AG04449 (cell line): ENCODE measurements around the gene OR6T1.

Source experiments
- CTCF ChIA-PET: fragments of 350-600 bp; formaldehyde crosslinking; extraction: SDS; loops from one replicate; lab custom pipeline; 2021; ENCODE audit warnings: antibody characterized with exemption; lab: Yijun Ruan, JAX
- POLR2A ChIA-PET: fragments of 400-600, 350-600 bp; formaldehyde crosslinking; extraction: SDS; loops from one replicate; lab custom pipeline; 2020; ENCODE audit warnings: antibody characterized with exemption, inconsistent platforms; lab: Yijun Ruan, JAX
- DNase-seq: peaks from one replicate; pipeline ENCODE4 v3.0.0-alpha.2; 2010; ENCODE audit warnings: low read depth, low spot score
- H3K4me3 ChIP-seq: 2 replicates; pipeline ENCODE4 v1.5.1; 2011; ENCODE audit warnings: low read depth, mild to moderate bottlenecking, control low read depth, low read length
- CTCF ChIP-seq: IDR thresholded peaks from one replicate; pipeline ENCODE4 v1.5.1; 2011; ENCODE audit warnings: mild to moderate bottlenecking, moderate library complexity, low read length, control low read depth, inconsistent platforms; ENCODE audit not compliant: insufficient read depth; ENCODE audit errors: missing control alignments

The OR6T1 gene

GRCh38 chr11:123903932-123904331 is 39.7 kb downstream of the OR6T1 start:
- CTCF ChIA-PET: no interaction called here
- H3K4me3 ChIP-seq: no peak overlapping the region
- no peak for TF ChIP-seq CTCF
- POLR2A ChIA-PET: no interaction called here
- no peak for DNase-seq

GRCh38 chr11:123901867-123902266 is 41.8 kb downstream of the OR6T1 start, which contains the start of gene OR8D4:
Gene OR8D4, plus strand, starts transcription at chr11:123902167. Its CDS starts 4,265 bp downstream, at chr11:123906432.
- DNase-seq: no peak
- POLR2A ChIA-PET: no interaction called here
- H3K4me3 ChIP-seq: no peak within 1 kb of the TSS
- CTCF ChIA-PET: no interaction called here
- no peak for TF ChIP-seq CTCF

- CTCF ChIA-PET: interaction anchor here (0.8 kb wide), 1 partner anchor 8 kb away, joined by 3 read pairs; no protein-coding TSS in a partner anchor
- no peak for DNase-seq
- no peak overlapping the region for H3K4me3 ChIP-seq
- TF ChIP-seq CTCF: no peak
- POLR2A ChIA-PET: no interaction called here
These were observed 43.8 kb downstream of the OR6T1 start for GRCh38 chr11:123899792-123900191.
